Osteoblast (primary cell): Measurements from ENCODE around the gene NUFIP2. TPM values are rescaled to one million over a fixed set of nuclear protein-coding genes. Genes with fewer than 3 reads are reported as not detected.

ENCODE experiments used
- DNase-seq: peaks from one replicate; pipeline ENCODE4 v3.0.0; 2011; ENCODE audit warnings: low spot score, mixed read lengths; ENCODE audit not compliant: insufficient read length; ENCODE audit errors: missing footprints
- H2AFZ ChIP-seq: 2 replicates; pipeline ENCODE4 v1.6.0; 2011; ENCODE audit warnings: mild to moderate bottlenecking, low read length
- H3K27ac ChIP-seq: 2 replicates; pipeline ENCODE4 v1.5.1; 2011; ENCODE audit warnings: mild to moderate bottlenecking, low read depth, low read length, moderate library complexity
- H3K27me3 ChIP-seq: 2 replicates; pipeline ENCODE4 v1.6.0; 2012; ENCODE audit warnings: mild to moderate bottlenecking, control low read depth, inconsistent platforms, low read length, moderate library complexity; ENCODE audit not compliant: insufficient read depth
- H3K36me3 ChIP-seq: 2 replicates; pipeline ENCODE4 v1.5.1; 2011; ENCODE audit warnings: mild to moderate bottlenecking, low read length, control low read depth, moderate library complexity; ENCODE audit not compliant: insufficient read depth
- H3K4me1 ChIP-seq: 2 replicates; pipeline ENCODE4 v1.5.1; 2011; ENCODE audit warnings: mild to moderate bottlenecking, low read length, control low read depth, moderate library complexity; ENCODE audit not compliant: insufficient read depth
- H3K4me2 ChIP-seq: 2 replicates; pipeline ENCODE4 v1.6.0; 2011; ENCODE audit warnings: mild to moderate bottlenecking, low read length; ENCODE audit not compliant: insufficient read depth
- H3K4me3 ChIP-seq: fragments of 200-600 bp; sonication (generic); 3 replicates; pipeline ENCODE4 v1.5.1; 2012; ENCODE audit warnings: mild to moderate bottlenecking, low read length, inconsistent platforms; ENCODE audit not compliant: insufficient read depth
- H3K79me2 ChIP-seq: 2 replicates; pipeline ENCODE4 v1.6.0; 2012; ENCODE audit warnings: mild to moderate bottlenecking, low read length, control low read depth, inconsistent platforms; ENCODE audit not compliant: insufficient read depth
- H3K9me3 ChIP-seq: 2 replicates; pipeline ENCODE4 v1.5.1; 2011; ENCODE audit warnings: low read depth, low read length, control low read depth
- H4K20me1 ChIP-seq: 2 replicates; pipeline ENCODE4 v1.6.0; 2012; ENCODE audit warnings: mild to moderate bottlenecking, low read length, control low read depth; ENCODE audit not compliant: insufficient read depth
- CTCF ChIP-seq: IDR thresholded peaks from 2 replicates; pipeline ENCODE4 v1.5.1; 2011; ENCODE audit warnings: mild to moderate bottlenecking, low read depth, low read length, moderate library complexity; ENCODE audit errors: extremely low read depth
- total RNA-seq: library from RNA; depleted of rRNA; stranded (reverse); fragments of >200 nt; gene quantifications from 2 replicates; pipeline ENCODE4 v1.2.3, GENCODE V29; 2012

NUFIP2 gene
- total RNA-seq, 1 donor = 56.8 TPM

- H3K36me3 ChIP-seq = no peaks in the 10 kb centered on the region
- H3K79me2 ChIP-seq = no peaks in the 10 kb centered on the region
- TF ChIP-seq CTCF = peak; percentile 62
- H3K27ac ChIP-seq = no peak overlapping the region
- H4K20me1 ChIP-seq = no peaks in the 10 kb centered on the region
- H3K9me3 ChIP-seq = no peaks in the 10 kb centered on the region
- peak; percentile 75 for DNase-seq
- H3K27me3 ChIP-seq = no peaks in the 10 kb centered on the region
- H3K4me2 ChIP-seq = no peak overlapping the region
- no peak overlapping the region for H2AFZ ChIP-seq
- H3K4me1 ChIP-seq = peaks cover 28% of the 10 kb centered on the region
- no peak overlapping the region for H3K4me3 ChIP-seq
These were observed 50.2 kb downstream of the NUFIP2 start for GRCh38 chr17:29243792-29244191.

- Histone ChIP-seq H3K79me2 (no peaks in the 10 kb centered on the region), H3K27ac (no peak overlapping the region), H3K4me3 (no peak overlapping the region), H3K4me2 (no peak overlapping the region), H3K9me3 (no peaks in the 10 kb centered on the region), H3K4me1 (peaks cover 37% of the 10 kb centered on the region), H4K20me1 (no peaks in the 10 kb centered on the region), H3K36me3 (no peaks in the 10 kb centered on the region), H3K27me3 (no peaks in the 10 kb centered on the region), H2AFZ (no peak overlapping the region)
- no peak for DNase-seq
- no peak for TF ChIP-seq CTCF
These were observed 51.2 kb downstream of the NUFIP2 start for GRCh38 chr17:29242790-29243189.

GRCh38 chr17:29242051-29242450 lies 51.9 kb downstream of the NUFIP2 start:
- Histone ChIP-seq H3K79me2 (no peaks in the 10 kb centered on the region), H4K20me1 (no peaks in the 10 kb centered on the region), H3K9me3 (no peaks in the 10 kb centered on the region), H2AFZ (no peak overlapping the region), H3K4me1 (peaks cover 43% of the 10 kb centered on the region), H3K4me2 (no peak overlapping the region), H3K4me3 (no peak overlapping the region), H3K27me3 (no peaks in the 10 kb centered on the region), H3K36me3 (no peaks in the 10 kb centered on the region), H3K27ac (peak overlapping the region; percentile 46)
- no peak for TF ChIP-seq CTCF
- no peak for DNase-seq

- peak overlapping the region; percentile 64 for H2AFZ ChIP-seq
- H3K36me3 ChIP-seq = no peaks in the 10 kb centered on the region
- H3K4me3 ChIP-seq = no peak overlapping the region
- peak; percentile 95 for DNase-seq
- H3K27me3 ChIP-seq = no peaks in the 10 kb centered on the region
- no peaks in the 10 kb centered on the region for H3K79me2 ChIP-seq
- TF ChIP-seq CTCF = no peak
- peak overlapping the region; percentile 42 for H3K4me2 ChIP-seq
- peaks cover 43% of the 10 kb centered on the region for H3K4me1 ChIP-seq
- no peaks in the 10 kb centered on the region for H3K9me3 ChIP-seq
- H4K20me1 ChIP-seq = no peaks in the 10 kb centered on the region
- H3K27ac ChIP-seq = peak overlapping the region; percentile 46
These were observed 52.7 kb downstream of the NUFIP2 start for GRCh38 chr17:29240968-29241963.
